Naive B cell (primary cell): ENCODE results near the gene RPUSD4. TPM values are rescaled to one million over a fixed set of nuclear protein-coding genes. Genes with fewer than 3 reads are reported as not detected.

Experiments
- ATAC-seq, 2 donors: fragments of 150-1000 bp; cut with Tn5 transposase; 2 replicates each; pipeline ENCODE4 v1.10.0; 2021; ENCODE audit warnings: low read depth in 2 of 2, mild to moderate bottlenecking in 2 of 2, moderate library complexity in 2 of 2
- DNase-seq: peaks from one replicate; pipeline ENCODE4 v3.0.0; 2022
- H3K27ac Mint-ChIP-seq, 6 donors: one replicate each; pipeline ENCODE4 v1.8.0; 2020 to 2022; ENCODE audit warnings: mild to moderate bottlenecking in 6 of 6, mixed read lengths in 6 of 6, moderate library complexity in 5 of 6, inconsistent platforms in 2 of 6
- H3K27me3 Mint-ChIP-seq, 3 donors: one replicate each; pipeline ENCODE4 v1.8.0; 2021 to 2022; ENCODE audit warnings: mixed read lengths in 3 of 3, mild to moderate bottlenecking in 1 of 3
- H3K36me3 Mint-ChIP-seq, 2 donors: one replicate each; pipeline ENCODE4 v1.8.0; 2020 to 2022; ENCODE audit warnings: mixed read lengths in 2 of 2, inconsistent platforms in 1 of 2, mild to moderate bottlenecking in 1 of 2
- H3K4me1 Mint-ChIP-seq, 3 donors: one replicate each; pipeline ENCODE4 v1.8.0; 2020 to 2022; ENCODE audit warnings: mixed read lengths in 3 of 3, inconsistent platforms in 1 of 3, mild to moderate bottlenecking in 1 of 3, moderate library complexity in 1 of 3
- H3K4me3 Mint-ChIP-seq, 8 donors: one replicate each; pipeline ENCODE4 v1.8.0; 2020 to 2022; ENCODE audit warnings: mild to moderate bottlenecking in 8 of 8, mixed read lengths in 8 of 8, moderate library complexity in 8 of 8, inconsistent platforms in 2 of 8
- H3K9me3 Mint-ChIP-seq, 7 donors: one replicate each; pipeline ENCODE4 v1.8.0; 2020 to 2022; ENCODE audit warnings: mixed read lengths in 7 of 7, mild to moderate bottlenecking in 5 of 7, inconsistent platforms in 2 of 7, moderate library complexity in 1 of 7
- polyA plus RNA-seq, 6 donors: library from polyadenylated mRNA; unstranded; fragments of 300-500 nt; fragmentation: Illumina TruSeq; gene quantifications; one replicate each; pipeline ENCODE4 v1.2.3, GENCODE V29; 2021; ENCODE audit warnings: low read depth in 6 of 6

The RPUSD4 gene
- polyA plus RNA-seq, 6 donors from 2014 or later, result 15.5 to 21.1 (median 18.3) TPM

DNA sequence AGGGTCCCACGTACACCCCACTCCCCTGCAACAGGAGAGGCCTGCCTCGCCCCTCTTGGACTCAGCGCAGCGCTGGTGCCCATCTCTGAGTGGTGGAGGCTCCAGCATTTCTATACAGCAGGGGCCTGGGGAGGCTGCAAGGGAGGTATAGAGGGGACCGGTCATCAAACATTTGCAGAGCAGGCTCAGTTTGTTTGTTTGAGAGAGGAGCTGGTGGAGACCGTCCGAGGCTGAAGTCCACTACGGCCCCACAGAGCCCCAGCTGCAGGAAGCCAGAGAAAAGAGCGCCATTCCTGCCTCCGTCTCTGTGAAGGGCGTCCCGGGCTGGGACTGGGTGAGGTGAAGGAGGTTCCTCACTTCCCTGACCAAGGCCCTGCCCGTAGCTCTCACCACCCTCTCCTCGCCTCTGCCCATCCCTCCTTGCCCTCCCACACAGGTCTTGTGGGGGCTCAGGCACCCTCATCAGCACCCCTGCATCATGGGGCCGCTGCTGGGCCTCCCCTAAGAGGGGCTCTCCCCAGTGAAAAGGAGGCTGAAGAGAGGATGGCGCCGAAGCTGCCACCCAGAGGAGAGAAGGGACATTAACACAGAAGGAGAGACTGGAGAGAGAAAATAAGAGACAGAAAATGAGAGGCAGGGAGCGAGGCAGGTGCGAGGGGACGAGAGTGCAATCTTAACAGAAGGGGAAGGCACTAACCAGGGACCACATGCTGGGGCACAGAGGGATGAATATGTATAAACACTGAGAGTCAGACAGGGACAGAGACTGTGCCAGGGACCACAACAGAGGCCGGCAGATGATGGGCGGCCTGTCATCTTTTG is 24.5 kb downstream of the RPUSD4 start:
- Mint-ChIP-seq H3K27ac (peak overlapping the region in 1 of 6 donors; percentile 93), H3K36me3 (peaks cover 0 to 4% of the 10 kb centered on the region in 2 donors), H3K27me3 (no peaks in the 10 kb centered on the region)

DNA sequence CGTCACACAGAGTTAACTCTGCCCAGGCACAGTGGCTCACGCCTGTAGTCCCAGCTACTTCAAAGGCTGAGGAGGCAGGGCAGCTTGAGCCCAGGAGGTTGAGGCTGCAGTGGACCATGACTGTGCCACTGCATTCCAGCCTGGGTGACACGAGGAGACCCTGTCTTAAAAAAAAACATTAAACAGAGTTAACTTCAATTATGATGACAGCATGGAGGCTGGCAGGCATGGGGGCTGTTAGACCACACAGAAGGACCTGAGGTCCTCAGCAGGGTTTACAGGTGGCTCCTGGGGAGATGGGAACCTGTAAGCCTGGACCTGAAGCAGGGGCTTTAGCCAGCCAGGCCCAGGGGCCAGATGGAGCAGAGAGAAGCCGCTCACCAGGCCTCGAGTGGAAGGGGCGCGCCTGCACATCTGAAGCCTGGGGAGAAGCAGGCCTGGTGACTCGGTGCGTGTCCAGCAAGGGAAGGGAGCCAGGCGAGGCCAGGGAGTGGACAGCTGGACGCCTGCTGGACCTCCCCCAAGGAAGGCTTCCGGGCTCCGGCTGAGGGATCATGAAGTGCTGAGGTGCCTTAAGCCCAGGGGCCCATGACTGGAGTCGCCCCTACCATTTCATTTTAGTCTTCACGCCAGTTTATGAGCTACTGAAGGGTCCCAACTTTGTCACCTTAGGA is 25.3 kb downstream of the RPUSD4 start:
- ATAC-seq (no peak), DNase-seq (no peak)
- no peaks in the 10 kb centered on the region for H3K9me3 Mint-ChIP-seq
- peaks cover 9 to 11% (median 10%) of the 10 kb centered on the region in 3 donors for H3K4me1 Mint-ChIP-seq
- no peak overlapping the region for H3K4me3 Mint-ChIP-seq
- H3K36me3 Mint-ChIP-seq, result peaks cover 0 to 4% of the 10 kb centered on the region in 2 donors
- no peaks in the 10 kb centered on the region for H3K27me3 Mint-ChIP-seq
- no peak overlapping the region for H3K27ac Mint-ChIP-seq

More for the DNA sequence above, 24.5 kb downstream of the RPUSD4 start:
- no peak for DNase-seq
- no peaks in the 10 kb centered on the region for H3K9me3 Mint-ChIP-seq
- H3K4me1 Mint-ChIP-seq, result peaks cover 9 to 11% (median 10%) of the 10 kb centered on the region in 3 donors
- no peak for ATAC-seq
- peak overlapping the region in 1 of 8 donors; percentile 71 for H3K4me3 Mint-ChIP-seq

DNA sequence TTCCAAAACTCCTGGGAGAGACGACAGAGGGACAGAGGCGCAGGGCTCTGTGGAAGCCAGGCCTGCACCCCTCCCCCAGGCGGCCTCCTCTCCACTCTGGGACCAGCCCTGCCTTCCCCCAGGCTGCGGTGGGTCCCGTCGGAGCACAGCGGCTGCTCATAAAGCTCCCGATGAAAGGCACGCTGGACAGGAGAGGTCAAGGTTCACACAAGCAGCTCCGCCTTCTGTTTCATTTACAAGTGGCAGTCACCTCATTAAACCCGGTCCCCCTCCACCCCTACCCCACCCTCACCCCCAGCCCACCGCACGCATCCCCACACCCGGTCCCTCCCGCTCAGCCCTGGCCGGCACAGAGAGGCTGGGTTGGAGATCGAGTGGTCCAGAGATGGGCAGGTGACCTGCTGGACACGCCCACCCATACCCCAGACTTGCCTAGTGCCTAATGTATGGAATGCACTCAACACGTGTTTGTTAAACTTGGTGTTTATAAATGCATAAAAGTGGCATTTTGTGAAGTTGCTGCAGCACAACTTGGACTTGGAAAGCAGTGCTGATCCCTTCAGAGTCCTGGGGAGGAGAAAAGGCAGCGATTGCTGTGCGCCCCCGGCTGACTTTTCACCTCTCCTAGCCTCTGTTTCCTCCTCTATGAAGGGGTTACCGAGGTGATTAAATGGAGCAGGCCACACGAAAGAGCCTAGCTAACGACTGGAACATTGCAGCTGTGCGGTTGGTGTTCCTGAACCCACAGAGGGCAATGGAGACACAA is 26.0 kb downstream of the RPUSD4 start:
- no peaks in the 10 kb centered on the region for H3K36me3 Mint-ChIP-seq
- peaks cover 9 to 11% (median 10%) of the 10 kb centered on the region in 3 donors for H3K4me1 Mint-ChIP-seq
- no peak overlapping the region for H3K27ac Mint-ChIP-seq
- H3K9me3 Mint-ChIP-seq, result peaks cover 0 to 6% (median 0%) of the 10 kb centered on the region in 7 donors
- no peak for DNase-seq
- no peak overlapping the region for H3K4me3 Mint-ChIP-seq
- no peak for ATAC-seq
- no peaks in the 10 kb centered on the region for H3K27me3 Mint-ChIP-seq

DNA sequence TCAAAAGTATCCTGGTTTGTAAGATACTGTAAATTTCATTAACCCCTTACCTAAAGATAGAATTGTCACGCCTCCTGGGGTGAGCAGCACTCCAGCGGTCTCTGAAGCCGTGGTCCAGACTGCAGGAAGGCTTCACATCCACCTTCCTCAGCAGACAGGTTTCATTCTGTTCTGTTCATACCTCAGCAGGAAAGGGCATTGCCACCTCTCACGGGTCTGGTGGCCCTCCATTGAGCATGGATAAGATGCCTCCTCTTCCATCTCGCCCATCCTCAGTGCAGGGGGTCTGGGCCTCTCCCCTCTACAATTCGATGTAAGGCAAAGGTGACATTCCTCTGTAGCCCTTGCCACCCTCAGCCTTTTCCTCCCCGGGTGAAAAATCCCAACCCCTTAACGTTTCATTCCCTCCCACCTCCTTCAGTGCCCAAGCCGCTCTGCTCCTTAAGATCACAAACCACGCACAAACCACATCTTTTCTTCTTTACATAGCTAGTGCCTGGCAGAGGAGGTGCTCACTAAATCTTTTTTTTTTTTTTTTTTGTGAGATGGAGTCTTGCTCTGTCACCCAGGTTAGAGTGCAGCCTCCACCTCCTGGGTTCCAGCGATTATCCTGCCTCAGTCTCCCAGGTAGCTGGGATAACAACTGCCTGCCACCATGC is 28.5 kb downstream of the RPUSD4 start:
- ATAC-seq, result no peak
- no peaks in the 10 kb centered on the region for H3K27me3 Mint-ChIP-seq
- peaks cover 0 to 13% (median 4%) of the 10 kb centered on the region in 7 donors for H3K9me3 Mint-ChIP-seq
- H3K4me1 Mint-ChIP-seq, result no peaks in the 10 kb centered on the region
- peak overlapping the region in 1 of 6 donors; percentile 87 for H3K27ac Mint-ChIP-seq
- H3K4me3 Mint-ChIP-seq, result no peak overlapping the region
- peaks cover 0 to 4% of the 10 kb centered on the region in 2 donors for H3K36me3 Mint-ChIP-seq
- DNase-seq, result no peak

DNA sequence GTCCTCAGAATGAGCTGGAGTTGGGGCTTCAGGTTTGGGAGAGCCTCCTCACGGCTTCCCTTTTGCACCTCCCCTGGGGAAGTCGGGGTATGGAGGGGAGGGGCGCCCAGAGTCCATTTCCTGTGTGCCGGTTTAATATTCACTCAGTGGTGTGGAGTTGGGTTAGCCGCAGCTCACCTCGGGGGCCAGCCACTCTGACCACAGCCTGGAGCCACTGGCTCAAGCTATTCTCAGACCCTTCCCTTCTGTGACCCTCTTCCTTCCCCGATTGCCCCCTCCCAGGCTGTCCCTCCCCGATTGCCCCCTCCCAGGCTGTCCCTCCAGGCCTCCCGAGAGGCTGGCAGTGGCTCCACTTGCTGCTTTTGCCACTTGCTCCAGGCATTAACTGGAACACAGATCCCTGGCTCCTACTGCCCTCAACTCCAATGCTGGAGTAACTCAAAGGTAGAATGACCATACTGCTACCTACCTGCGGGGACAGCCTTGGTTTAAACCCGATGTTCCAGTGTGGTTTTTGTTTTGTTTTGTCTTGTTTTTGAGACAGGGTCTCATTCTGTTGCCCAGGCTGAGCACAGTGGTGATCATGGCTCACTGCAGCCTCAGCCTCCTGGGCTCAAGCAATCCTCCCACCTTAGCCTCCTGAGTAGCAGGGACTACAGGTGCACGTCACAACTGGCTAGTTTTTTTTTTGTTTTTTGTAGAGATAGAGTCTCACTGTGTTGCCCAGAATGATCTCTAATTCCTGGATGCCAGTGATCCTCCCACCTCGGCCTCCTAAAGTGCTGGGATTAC is 29.3 kb downstream of the RPUSD4 start:
- ATAC-seq (no peak), DNase-seq (no peak)
- H3K27ac Mint-ChIP-seq, result peak overlapping the region in 1 of 6 donors; percentile 8
- no peaks in the 10 kb centered on the region for H3K27me3 Mint-ChIP-seq
- H3K36me3 Mint-ChIP-seq, result peaks cover 0 to 4% of the 10 kb centered on the region in 2 donors
- H3K9me3 Mint-ChIP-seq, result peaks cover 0 to 13% (median 4%) of the 10 kb centered on the region in 7 donors
- no peak overlapping the region for H3K4me3 Mint-ChIP-seq
- no peaks in the 10 kb centered on the region for H3K4me1 Mint-ChIP-seq

DNA sequence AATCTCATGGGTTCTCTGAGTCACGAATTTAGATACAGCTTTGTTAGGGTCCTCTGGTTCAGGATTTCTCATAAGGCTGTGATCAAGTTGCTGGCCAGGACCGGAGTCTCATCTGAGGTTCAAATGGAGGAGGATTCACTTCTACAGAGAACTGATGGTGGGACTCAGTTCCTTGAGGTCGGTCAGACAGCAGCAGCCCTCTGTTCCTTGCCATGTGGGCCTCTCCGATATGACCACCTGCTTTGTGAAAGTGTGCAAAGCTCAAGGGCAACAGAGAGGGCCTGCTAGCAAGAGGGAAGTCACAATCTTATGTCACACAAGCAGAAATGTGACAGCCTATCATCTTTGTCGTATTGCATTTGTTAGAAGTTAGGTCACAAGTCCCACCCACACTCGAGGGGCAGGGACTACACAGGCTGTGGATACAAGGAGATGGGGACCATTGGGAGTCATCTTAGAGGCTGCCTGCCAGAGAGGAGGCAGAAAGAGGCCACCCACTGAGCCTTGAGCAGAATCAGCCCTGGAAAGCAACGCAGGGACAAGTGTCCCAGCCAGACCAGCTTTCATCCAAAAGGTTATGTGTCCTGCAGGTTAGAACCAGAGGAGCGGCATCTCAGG is 34.5 kb downstream of the RPUSD4 start:
- peaks cover 0 to 13% (median 4%) of the 10 kb centered on the region in 7 donors for H3K9me3 Mint-ChIP-seq
- no peak overlapping the region for H3K27ac Mint-ChIP-seq
- DNase-seq, result no peak
- H3K4me3 Mint-ChIP-seq, result no peak overlapping the region
- no peaks in the 10 kb centered on the region for H3K4me1 Mint-ChIP-seq
- no peak for ATAC-seq
- peaks cover 0 to 4% of the 10 kb centered on the region in 2 donors for H3K36me3 Mint-ChIP-seq
- peaks cover 0 to under 1% (median 0%) of the 10 kb centered on the region in 3 donors for H3K27me3 Mint-ChIP-seq

DNA sequence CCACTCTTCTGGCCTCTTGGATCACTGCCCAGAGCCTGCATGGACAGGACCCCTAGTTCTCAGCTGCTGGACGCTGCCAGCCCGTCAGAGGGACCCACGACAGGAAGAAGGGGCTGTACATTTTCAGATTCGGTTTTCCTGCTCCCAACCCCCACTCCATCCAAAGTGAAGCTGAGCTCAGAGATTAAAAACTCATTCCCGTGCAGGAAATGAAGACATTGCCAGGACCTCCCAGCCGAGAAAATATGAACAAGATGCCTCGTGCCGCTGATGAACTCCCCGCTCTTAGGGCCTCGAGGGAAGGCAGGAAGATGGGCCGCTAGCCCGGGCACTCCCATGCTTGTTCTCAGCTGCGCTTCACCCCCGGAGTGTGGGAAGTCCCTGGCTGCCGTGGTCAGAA is 36.1 kb downstream of the RPUSD4 start:
- H3K27ac Mint-ChIP-seq, result no peak overlapping the region
- H3K4me3 Mint-ChIP-seq, result no peak overlapping the region
- H3K27me3 Mint-ChIP-seq, result peaks cover 0 to 5% (median 0%) of the 10 kb centered on the region in 3 donors
- ATAC-seq, result no peak
- H3K4me1 Mint-ChIP-seq, result no peaks in the 10 kb centered on the region
- H3K9me3 Mint-ChIP-seq, result peaks cover 0 to 6% (median 3%) of the 10 kb centered on the region in 7 donors
- no peak for DNase-seq
- H3K36me3 Mint-ChIP-seq, result peaks cover 0 to 4% of the 10 kb centered on the region in 2 donors

DNA sequence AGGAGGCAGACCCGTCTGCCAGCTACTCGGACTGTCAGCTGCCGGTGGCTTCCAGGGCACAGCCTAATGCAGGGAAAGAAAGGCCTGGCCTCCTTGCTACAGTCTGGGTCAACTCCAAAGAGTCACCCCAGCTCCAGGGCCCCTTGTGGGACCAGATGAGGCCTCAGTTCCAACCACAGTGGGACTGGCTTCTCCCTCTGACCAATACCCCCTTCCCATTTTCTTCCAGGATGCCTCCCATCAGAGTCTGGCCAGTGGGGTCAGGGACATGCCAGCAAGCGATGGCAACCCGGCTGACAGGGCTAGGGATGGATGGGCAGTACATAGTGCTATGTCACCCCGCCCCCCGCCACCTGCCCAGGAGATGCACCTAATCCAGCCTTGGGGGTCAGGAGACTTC is 36.6 kb downstream of the RPUSD4 start:
- Mint-ChIP-seq H3K9me3 (peaks cover 0 to 1% (median under 1%) of the 10 kb centered on the region in 7 donors), H3K36me3 (peaks cover 0 to under 1% of the 10 kb centered on the region in 2 donors), H3K4me3 (no peak overlapping the region), H3K27ac (no peak overlapping the region), H3K27me3 (peaks cover 0 to 5% (median 0%) of the 10 kb centered on the region in 3 donors), H3K4me1 (no peaks in the 10 kb centered on the region)
- DNase-seq (no peak), ATAC-seq (no peak)

DNA sequence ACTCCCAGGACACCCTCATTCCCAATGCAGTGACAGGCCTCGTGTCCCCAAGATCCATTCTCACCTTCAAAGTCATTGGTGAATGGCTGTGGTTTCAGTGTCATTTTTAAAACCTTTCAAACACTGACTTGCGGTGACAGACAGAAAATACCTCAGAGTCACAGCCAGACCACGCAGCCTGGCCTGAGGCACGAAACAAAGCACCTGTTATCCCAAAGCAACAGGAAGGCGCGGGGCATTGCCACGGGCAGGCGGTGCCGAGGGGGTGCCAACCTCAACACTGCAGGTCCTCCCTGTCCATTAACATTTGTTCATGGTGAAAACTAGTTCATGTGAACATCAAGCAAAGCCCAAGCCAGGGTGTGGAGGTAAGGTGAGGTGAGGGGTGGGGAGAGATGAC is 38.2 kb downstream of the RPUSD4 start:
- Mint-ChIP-seq H3K9me3 (peaks cover 0 to 3% (median 0%) of the 10 kb centered on the region in 7 donors), H3K4me3 (no peak overlapping the region), H3K27ac (no peak overlapping the region), H3K36me3 (no peaks in the 10 kb centered on the region), H3K27me3 (peaks cover 0 to 5% (median 5%) of the 10 kb centered on the region in 3 donors), H3K4me1 (no peaks in the 10 kb centered on the region)
- ATAC-seq, result no peak
- no peak for DNase-seq

DNA sequence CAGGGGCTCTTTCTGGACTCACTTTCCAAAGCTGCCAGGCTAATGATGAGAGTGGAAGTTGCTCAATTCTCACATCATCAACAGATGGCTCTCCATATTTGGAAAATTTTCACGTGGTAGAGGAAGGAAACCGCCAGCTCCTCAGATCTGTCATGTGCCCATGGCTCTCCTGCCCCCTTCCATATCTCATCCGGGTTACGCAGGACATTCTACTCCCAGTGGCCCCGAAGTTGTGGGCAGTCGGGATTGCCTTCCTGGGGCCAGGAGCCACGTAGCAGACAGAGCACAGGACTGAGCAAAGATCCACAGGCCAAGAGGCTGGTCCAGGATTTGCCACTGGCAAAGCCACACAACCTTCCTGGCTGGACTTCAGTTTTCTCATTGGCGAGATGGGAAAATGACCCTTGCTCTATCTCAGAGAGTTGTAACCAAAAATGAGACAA is 38.8 kb downstream of the RPUSD4 start:
- Mint-ChIP-seq H3K27me3 (peaks cover 0 to 7% (median 5%) of the 10 kb centered on the region in 3 donors), H3K27ac (no peak overlapping the region), H3K4me1 (no peaks in the 10 kb centered on the region), H3K9me3 (peaks cover 0 to 3% (median 0%) of the 10 kb centered on the region in 7 donors), H3K36me3 (no peaks in the 10 kb centered on the region), H3K4me3 (no peak overlapping the region)
- DNase-seq, result no peak
- no peak for ATAC-seq

DNA sequence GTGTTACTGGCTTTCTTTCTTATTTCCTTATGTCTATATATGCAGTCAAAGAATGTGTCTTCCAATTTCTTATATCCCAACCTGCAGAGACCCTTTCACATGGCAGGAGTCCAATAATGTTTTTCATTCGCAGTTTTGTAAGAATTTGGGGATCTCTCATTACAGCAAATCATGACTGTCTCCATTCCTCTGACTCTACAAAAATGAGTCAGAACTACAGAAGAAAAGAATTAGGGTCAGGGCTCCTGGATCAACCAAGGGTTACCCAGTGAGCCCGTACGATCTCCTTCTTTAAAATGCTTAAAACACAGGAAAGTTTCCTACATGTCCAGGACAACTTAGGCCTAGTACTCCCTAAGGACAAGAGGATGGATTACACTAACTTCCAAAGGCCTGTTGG is 42.2 kb downstream of the RPUSD4 start:
- H3K27me3 Mint-ChIP-seq, result peaks cover 5 to 14% (median 9%) of the 10 kb centered on the region in 3 donors
- no peak overlapping the region for H3K27ac Mint-ChIP-seq
- no peaks in the 10 kb centered on the region for H3K36me3 Mint-ChIP-seq
- no peaks in the 10 kb centered on the region for H3K4me1 Mint-ChIP-seq
- H3K9me3 Mint-ChIP-seq, result peaks cover 0 to 3% (median 0%) of the 10 kb centered on the region in 7 donors
- H3K4me3 Mint-ChIP-seq, result no peak overlapping the region
- ATAC-seq, result no peak
- no peak for DNase-seq

DNA sequence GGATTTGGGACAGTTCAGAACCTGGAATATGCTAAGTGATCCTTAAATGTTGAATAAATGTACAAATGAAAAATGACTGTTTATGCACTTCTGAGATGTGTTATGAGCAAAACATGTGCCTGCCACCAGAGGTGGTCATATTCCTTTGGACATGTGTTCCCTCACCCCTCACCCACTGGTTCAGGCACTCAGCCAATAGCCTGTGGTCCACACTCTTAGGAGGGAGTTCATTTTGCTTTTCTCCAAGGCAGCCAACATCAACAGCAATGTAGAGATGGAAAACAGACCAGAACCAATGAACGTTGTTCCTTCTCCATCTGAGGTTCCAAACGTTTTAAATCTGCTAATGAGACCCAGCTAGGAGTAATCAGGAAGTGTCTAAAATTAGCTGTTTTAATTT is 44.0 kb downstream of the RPUSD4 start:
- H3K4me1 Mint-ChIP-seq, result no peaks in the 10 kb centered on the region
- H3K27ac Mint-ChIP-seq, result peak overlapping the region in 1 of 6 donors; percentile 17
- H3K36me3 Mint-ChIP-seq, result no peaks in the 10 kb centered on the region
- no peak for DNase-seq
- no peak for ATAC-seq
- peaks cover 5 to 14% (median 9%) of the 10 kb centered on the region in 3 donors for H3K27me3 Mint-ChIP-seq
- H3K4me3 Mint-ChIP-seq, result no peak overlapping the region
- H3K9me3 Mint-ChIP-seq, result peaks cover 0 to 3% (median 0%) of the 10 kb centered on the region in 7 donors
